ENCODE data around the gene CD69. TPM values are rescaled to one million over a fixed set of nuclear protein-coding genes. Genes with fewer than 3 reads are reported as not detected.
A peak's percentile ranks its signal among the peaks of the same experiment; 100 is the strongest.

The CD69 gene
- total and polyA plus RNA-seq, 2 donors (not counting 1 experiment from before 2014, with no cell fraction given), result 45.1 to 997 TPM

DNA sequence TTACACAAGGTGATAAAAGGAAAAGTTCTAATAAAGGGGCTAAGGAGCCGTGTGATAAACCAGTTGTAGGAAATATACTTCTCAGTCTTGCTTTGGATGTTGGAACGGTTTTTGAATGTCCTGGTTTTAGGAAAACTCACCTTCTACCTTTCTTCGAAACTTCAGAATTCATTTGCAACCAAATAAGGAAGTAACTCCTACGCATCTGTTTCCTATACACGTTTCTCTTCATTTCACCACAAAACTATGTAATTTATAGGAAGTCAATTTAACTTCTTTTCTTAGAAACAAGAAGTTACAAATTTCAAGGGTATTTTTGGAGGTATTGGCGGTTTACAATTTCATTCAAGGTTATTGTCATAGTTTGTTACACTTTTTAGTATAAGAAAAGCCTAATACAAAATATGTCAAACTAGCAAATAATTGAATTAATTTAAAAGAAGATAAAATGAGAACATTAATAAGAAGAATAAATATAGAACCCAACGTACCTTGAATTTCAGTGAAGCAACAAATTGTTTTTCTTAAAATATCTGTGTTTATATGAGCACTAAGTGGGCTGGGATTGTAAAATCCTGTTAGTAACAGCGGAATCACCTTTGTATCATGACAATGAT is 33.2 kb upstream of the CD69 start:
- H3K9ac ChIP-seq (ENCODE audit: low read length), result peak overlapping the region; percentile 27
- CTCF ChIA-PET, result interaction anchor here (1.3 to 10.7 kb wide), 3 partner anchors 41 to 462 kb away, joined by 4 to 629 read pairs (median 4); partner anchors contain the start of gene CD69
- peak overlapping the region in 4 of 5 experiments; percentile 18 to 50 (median 36) for H3K4me3 ChIP-seq (ENCODE audit: control extremely low read depth in 1 of 5, extremely low read depth in 1 of 5, insufficient read depth in 1 of 5, low read depth in 2 of 5, low read length in 4 of 5)
- peak overlapping the region; percentile 64 for H3K4me2 ChIP-seq (replicated peaks; ENCODE audit: low read depth, low read length, poor library complexity, severe bottlenecking)
- H3K27me3 ChIP-seq (replicated peaks in 1 of 4; ENCODE audit: control extremely low read depth in 1 of 4, control insufficient read depth in 3 of 4, insufficient read depth in 4 of 4, low read length in 3 of 4), result no peaks in the 10 kb centered on the region
- peaks cover 26% of the 10 kb centered on the region for H3K79me2 ChIP-seq (ENCODE audit: control insufficient read depth, insufficient read depth, low read length)
- H3K27ac ChIP-seq (ENCODE audit: low read length in 2 of 2), result peak overlapping the region; percentile 6 to 45
- Mint-ChIP-seq H3K27me3 (no peaks in the 10 kb centered on the region), H3K9me3 (ENCODE audit: insufficient read depth) (peaks cover 3% of the 10 kb centered on the region), H3K4me3 (peak overlapping the region; percentile 53), H3K27ac (peak overlapping the region; percentile 5), H3K4me1 (peaks cover 54% of the 10 kb centered on the region)
- TF ChIP-seq EZH2 (IDR thresholded peaks at IDR 0.05; ENCODE audit: borderline replicate concordance, insufficient read depth, low read depth, low read length, poor library complexity, severe bottlenecking), result no peak
- TF ChIP-seq, protein P1, sequence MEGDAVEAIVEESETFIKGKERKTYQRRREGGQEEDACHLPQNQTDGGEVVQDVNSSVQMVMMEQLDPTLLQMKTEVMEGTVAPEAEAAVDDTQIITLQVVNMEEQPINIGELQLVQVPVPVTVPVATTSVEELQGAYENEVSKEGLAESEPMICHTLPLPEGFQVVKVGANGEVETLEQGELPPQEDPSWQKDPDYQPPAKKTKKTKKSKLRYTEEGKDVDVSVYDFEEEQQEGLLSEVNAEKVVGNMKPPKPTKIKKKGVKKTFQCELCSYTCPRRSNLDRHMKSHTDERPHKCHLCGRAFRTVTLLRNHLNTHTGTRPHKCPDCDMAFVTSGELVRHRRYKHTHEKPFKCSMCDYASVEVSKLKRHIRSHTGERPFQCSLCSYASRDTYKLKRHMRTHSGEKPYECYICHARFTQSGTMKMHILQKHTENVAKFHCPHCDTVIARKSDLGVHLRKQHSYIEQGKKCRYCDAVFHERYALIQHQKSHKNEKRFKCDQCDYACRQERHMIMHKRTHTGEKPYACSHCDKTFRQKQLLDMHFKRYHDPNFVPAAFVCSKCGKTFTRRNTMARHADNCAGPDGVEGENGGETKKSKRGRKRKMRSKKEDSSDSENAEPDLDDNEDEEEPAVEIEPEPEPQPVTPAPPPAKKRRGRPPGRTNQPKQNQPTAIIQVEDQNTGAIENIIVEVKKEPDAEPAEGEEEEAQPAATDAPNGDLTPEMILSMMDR (IDR thresholded peaks at IDR 0.05), result no peak
- H3K36me3 ChIP-seq (replicated peaks in 1 of 2; ENCODE audit: control extremely low read depth in 1 of 2, control insufficient read depth in 1 of 2, extremely low read depth in 1 of 2, insufficient read depth in 2 of 2, low read length in 1 of 2), result no peaks in the 10 kb centered on the region
- no peak overlapping the region for H2AFZ ChIP-seq (ENCODE audit: insufficient read depth, low read depth, low read length, poor library complexity, severe bottlenecking)
- peaks cover 0 to 5% (median 4%) of the 10 kb centered on the region in 3 donors for H3K9me3 ChIP-seq (ENCODE audit: control extremely low read depth in 1 of 3, control insufficient read depth in 2 of 3, insufficient read depth in 1 of 3, low read length in 2 of 3)
- WGBS (ENCODE audit: insufficient coverage), result no CpG with 5 or more reads among the region's 8 CpGs
- no peaks in the 10 kb centered on the region for H4K20me1 ChIP-seq (ENCODE audit: control insufficient read depth, insufficient read depth, low read length, poor library complexity, severe bottlenecking)
- POLR2A ChIA-PET, result no interaction called here
- ATAC-seq (ENCODE audit: low read depth) (peak; percentile 44), DNase-seq (peak; percentile 77)
- intact Hi-C loops (cut with micrococcal nuclease), result loop anchor here (1.0 kb wide), 2 partner anchors 34 to 75 kb away; partner anchors contain the start of genes CD69 and CLEC2B
- H3K4me1 ChIP-seq (ENCODE audit: control insufficient read depth in 2 of 2, insufficient read depth in 2 of 2, low read length in 2 of 2), result peaks cover 31 to 43% of the 10 kb centered on the region in 2 donors
